ENCODE results near the gene YARS1.

The YARS1 gene

GRCh38 chr1:32779242-32779641 lies 37.9 kb downstream of the YARS1 start:
- DNase-seq (ENCODE audit: low spot score): no peak

GRCh38 chr1:32775640-32776337 lies 41.4 kb downstream of the YARS1 start:
- DNase-seq (ENCODE audit: low spot score): peak; percentile 68

- peak; percentile 68 for DNase-seq (ENCODE audit: low spot score)
Measured at GRCh38 chr1:32774950-32775634, 42.1 kb downstream of the YARS1 start.

- DNase-seq (ENCODE audit: low spot score): no peak
Measured at GRCh38 chr1:32774464-32774808, 42.7 kb downstream of the YARS1 start.

- no peak for DNase-seq (ENCODE audit: low spot score)
Measured at GRCh38 chr1:32773764-32774463, 43.2 kb downstream of the YARS1 start.

- peak; percentile 88 for DNase-seq (ENCODE audit: low spot score)
Measured at GRCh38 chr1:32773018-32773763, 44.0 kb downstream of the YARS1 start.

GRCh38 chr1:32772281-32773017 lies 44.7 kb downstream of the YARS1 start:
- DNase-seq (ENCODE audit: low spot score): no peak

GRCh38 chr1:32771561-32772280 lies 45.4 kb downstream of the YARS1 start:
- DNase-seq (ENCODE audit: low spot score): no peak

GRCh38 chr1:32770741-32771548 lies 46.2 kb downstream of the YARS1 start:
- DNase-seq (ENCODE audit: low spot score): no peak

- DNase-seq (ENCODE audit: low spot score): no peak
Measured at GRCh38 chr1:32770221-32770731, 46.9 kb downstream of the YARS1 start.

GRCh38 chr1:32769524-32770220 lies 47.5 kb downstream of the YARS1 start:
- no peak for DNase-seq (ENCODE audit: low spot score)

GRCh38 chr1:32768110-32768850 lies 48.9 kb downstream of the YARS1 start:
- DNase-seq (ENCODE audit: low spot score): no peak

- no peak for DNase-seq (ENCODE audit: low spot score)
Measured at GRCh38 chr1:32767641-32768040, 49.5 kb downstream of the YARS1 start.

- DNase-seq (ENCODE audit: low spot score): no peak
Measured at GRCh38 chr1:32767156-32767555, 50.0 kb downstream of the YARS1 start.

GRCh38 chr1:32766328-32766972 lies 50.7 kb downstream of the YARS1 start:
- DNase-seq (ENCODE audit: low spot score): no peak

GRCh38 chr1:32765570-32766327 lies 51.4 kb downstream of the YARS1 start:
- no peak for DNase-seq (ENCODE audit: low spot score)

- no peak for DNase-seq (ENCODE audit: low spot score)
Measured at GRCh38 chr1:32764826-32765569, 52.2 kb downstream of the YARS1 start.

All from GM03348 (cell line).